ENCODE results near the gene CFLAR.
A peak's percentile ranks its signal among the peaks of the same experiment; 100 is the strongest.
"Not testable (repeated sequence)": the region's sequence is repeated elsewhere in the genome, so short reads cannot be mapped to it uniquely, and the experiment has no call there.

The CFLAR gene

DNA sequence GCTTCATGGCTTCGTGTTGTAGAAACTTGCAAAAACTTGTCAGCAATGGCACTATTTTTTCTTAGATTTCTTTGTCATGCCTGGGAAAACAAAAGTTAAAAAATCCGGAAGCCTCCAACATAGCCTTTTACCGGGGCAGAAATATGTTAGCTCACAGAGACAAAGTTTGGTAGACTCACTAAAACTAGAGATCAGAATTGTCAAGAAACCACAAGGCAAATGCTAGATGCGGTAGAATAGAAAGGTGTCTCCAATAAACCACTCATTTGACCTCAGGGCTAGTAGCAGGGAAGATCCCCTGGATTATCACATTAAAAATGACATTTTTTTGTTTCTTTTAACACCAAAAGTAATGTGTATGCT lies 67.4 kb downstream of the CFLAR start:
- no peak for DNase-seq

DNA sequence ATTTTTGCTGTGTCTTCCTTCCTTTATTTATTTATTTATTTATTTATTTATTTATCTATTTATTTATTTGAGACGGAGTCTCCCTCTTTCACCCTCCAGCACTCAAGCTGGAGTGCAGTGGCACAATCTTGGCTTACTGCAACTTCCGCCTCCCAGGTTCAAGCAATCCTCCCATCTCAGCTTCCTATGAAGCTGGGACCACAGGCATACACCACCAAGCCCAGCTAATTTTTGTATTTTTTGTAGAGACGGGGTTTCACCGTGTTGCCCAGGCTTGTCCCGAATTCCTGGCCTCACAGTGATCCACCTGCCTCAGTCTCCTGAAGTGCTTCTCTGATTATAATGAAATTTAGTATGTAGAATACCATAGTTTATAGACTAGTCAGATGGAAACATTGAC lies 67.9 kb downstream of the CFLAR start:
- DNase-seq: peak in 3 of 4 experiments; percentile 45 to 57 (median 52)

GRCh38 chr2:201184248-201184647 lies 68.3 kb downstream of the CFLAR start:
- DNase-seq: not testable (repeated sequence)

DNA sequence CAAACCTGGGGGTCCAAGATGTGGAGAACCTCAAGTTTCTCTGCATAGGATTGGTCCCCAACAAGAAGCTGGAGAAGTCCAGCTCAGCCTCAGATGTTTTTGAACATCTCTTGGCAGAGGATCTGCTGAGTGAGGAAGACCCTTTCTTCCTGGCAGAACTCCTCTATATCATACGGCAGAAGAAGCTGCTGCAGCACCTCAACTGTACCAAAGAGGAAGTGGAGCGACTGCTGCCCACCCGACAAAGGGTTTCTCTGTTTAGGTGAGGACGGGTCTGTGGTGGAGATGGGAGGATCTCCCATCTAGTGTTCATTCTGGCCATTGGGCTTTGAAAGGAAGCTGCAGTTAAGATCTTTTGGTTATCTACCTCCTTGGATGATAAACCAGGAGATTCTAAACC lies 69.9 kb downstream of the CFLAR start:
- DNase-seq: no peak

GRCh38 chr2:201186982-201187381 lies 71.0 kb downstream of the CFLAR start:
- DNase-seq: no peak

GRCh38 chr2:201188449-201188848 lies 72.5 kb downstream of the CFLAR start:
- no peak for DNase-seq

DNA sequence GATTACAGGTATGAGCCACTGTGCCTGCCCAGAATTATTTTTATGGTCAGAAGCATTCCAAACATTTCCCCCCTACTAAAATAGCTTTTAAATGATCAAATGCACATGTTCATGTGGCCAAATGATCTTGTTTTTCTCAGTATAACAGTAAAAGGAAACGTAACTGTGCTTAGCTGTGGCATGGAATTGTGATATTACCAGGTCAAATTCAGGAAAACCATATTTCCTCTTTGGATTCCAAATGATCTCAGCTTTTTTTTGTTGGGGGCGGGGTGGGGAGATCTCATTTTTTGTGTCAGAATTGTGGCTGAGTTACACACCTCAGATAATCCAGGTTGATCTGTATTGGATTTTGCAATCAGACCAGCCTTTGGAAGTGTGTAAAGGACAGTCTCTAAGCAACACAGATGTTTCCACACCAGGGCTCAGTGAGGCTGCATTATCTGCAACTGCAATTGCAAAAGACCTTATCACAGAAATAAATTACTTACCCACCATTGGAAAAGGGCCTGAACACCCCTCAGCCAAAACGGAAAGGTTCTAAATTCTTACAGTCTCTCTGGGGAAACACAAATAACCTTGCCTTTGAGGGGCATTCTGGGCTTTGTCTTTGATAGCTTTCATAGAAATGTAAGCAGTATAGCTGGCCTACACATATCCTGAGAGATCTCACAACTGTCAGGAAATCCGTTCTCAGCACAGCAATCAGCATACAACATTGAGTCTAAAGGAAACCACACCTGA lies 75.3 kb downstream of the CFLAR start:
- no peak for DNase-seq

GRCh38 chr2:201194097-201194496 lies 78.1 kb downstream of the CFLAR start:
- DNase-seq: peak in 2 of 4 experiments; percentile 37 to 46

- DNase-seq: no peak
Measured at GRCh38 chr2:201195331-201195730, 79.4 kb downstream of the CFLAR start.

DNA sequence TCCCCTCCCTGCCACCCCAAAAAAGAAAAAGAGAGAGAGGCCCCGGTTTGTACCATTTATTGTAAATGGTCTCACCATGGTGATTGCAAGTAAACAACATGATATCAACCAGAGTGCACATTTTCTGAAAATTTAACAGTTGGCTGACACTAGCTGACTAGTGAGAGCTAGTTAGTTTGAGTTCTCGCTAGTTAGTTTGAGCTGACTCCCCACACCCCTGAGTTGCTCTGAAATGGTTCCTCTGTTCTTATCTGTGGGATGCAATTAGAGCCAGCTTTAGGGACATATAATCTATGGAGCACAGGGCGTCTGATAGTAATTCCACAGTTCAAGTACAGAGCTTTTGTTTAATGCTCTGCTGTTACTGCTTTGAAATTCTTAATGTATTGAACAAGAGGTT lies 80.0 kb downstream of the CFLAR start:
- DNase-seq: no peak

DNA sequence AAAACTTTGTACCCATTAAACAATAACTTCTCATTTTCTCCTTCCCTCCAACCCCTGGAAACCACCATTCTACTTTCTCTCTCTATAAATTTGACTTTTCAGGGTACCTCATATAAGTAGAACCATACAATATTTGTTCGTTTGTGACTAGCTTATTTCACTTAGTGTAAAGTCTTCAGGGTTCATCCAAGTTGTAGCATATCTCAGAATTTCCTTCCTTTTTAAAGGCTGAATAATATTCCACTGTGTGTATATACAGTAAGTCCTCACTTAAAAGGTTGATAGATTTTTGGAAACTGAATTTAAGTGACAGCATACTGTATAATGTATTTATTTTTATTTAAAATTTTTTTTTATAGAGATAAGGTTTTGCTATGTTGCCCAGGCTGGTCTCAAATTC lies 80.8 kb downstream of the CFLAR start:
- no peak for DNase-seq

- no peak for DNase-seq
Measured at GRCh38 chr2:201197781-201198180, 81.8 kb downstream of the CFLAR start.

DNA sequence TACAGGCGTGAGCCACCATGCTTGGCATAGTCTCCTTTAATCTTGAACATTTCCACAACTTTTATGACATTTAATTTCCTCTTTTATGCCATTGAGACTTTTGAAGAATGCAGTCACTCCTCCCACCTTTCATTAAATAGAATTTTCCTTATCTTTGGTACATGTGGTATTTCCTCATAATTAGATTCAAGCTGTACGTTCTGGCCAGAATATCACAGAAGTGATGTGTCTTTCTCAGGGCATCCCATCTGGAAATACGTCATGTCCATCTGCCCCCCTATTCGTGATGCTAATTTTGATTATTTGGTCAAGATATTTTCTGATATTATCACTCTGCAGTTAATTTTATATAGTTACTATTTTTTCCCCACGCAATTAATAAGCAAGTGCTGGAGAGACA lies 83.9 kb downstream of the CFLAR start:
- DNase-seq: no peak

GRCh38 chr2:201200345-201200744 lies 84.4 kb downstream of the CFLAR start:
- DNase-seq: no peak

GRCh38 chr2:201201371-201201770 lies 85.4 kb downstream of the CFLAR start:
- DNase-seq: no peak

DNA sequence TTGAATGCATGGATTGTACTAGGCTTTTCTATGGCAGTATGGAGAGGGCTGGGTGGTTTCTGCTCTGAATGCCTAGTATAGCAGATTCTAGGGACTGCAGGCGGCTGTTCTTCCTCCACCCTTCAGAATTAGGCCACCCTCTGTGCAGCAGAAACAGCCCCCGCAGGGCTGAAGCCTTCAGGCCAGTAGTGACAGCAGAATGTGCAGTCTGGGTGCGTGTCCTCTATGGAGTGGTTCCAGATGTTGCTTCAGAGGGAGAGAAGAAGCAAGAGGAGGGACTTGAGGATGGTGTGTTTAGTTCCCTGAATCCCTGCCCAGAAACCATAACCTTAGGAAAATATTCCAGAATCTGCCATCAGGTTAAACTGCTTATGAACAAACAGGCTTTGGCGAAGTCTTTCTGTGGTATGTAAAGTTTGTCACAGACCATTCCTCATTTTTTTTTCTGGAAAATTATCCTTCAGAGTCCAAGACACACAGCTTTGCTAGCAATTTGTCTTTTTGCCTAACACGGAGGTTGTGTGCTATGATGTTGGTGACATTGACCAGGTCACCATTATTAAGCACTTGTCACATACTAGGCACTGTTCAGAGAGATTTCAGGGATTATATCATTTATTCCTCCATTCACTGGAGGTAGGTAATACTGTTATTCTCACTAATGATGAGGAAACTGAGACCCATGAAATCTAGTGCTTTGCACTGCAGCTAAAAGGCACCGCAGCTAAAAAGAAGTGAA lies 88.1 kb downstream of the CFLAR start:
- no peak for DNase-seq

DNA sequence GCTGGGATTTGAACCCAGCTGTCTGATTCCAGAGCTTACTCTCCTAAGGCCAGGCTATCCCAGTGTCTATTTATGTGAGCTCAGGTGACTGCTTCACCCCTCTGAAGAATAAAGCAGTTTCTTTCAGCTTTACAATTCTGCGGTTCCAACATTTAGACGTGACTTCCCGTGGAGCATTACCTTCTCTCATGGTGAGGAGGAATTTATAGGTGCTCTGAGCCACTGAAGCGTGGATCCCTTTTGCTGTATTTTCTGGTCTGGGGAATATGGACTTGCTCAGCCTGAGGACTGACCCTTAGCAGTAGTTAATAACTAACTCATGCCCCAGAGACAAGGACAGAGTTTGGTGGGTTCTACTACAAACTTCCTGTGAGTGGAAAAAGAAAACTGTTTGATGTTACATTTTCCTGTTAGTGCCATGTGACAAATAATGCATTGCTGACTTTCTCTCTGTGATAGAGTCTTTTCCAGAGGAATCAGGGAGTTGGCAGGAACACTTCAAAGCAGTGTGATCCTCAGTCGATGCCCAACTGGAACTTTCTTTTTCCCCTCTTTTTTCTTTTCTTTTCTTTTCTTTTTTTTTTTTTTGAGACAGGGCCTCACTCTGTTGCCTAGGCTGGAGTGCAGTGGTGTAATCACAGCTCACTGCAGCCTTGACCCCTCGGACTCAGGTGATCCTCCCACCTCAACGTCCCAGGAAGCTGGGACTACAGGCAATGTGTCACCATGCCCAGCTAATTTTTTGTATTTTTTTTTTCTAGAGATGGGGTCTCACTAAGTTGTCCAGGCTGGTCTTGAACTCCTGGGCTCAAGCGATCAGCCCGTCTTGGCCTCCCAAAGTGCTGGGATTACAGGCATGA lies 88.9 kb downstream of the CFLAR start:
- DNase-seq: no peak

DNA sequence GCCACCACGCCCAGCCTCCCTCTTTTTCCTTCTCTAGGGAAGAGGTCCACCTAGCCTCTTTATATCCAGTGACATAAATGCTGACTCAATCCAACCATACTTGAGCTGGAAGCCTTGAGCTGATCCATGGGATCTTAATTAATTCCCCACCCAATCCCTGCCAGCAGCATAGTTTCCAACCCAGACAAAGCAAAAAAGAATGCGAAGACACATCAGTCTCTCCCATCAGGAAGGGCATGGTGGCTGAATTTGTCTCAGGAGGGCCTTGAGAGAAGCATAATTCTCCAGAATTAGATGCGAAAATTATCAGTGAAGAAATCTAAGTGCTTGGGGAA lies 89.5 kb downstream of the CFLAR start:
- no peak for DNase-seq

DNA sequence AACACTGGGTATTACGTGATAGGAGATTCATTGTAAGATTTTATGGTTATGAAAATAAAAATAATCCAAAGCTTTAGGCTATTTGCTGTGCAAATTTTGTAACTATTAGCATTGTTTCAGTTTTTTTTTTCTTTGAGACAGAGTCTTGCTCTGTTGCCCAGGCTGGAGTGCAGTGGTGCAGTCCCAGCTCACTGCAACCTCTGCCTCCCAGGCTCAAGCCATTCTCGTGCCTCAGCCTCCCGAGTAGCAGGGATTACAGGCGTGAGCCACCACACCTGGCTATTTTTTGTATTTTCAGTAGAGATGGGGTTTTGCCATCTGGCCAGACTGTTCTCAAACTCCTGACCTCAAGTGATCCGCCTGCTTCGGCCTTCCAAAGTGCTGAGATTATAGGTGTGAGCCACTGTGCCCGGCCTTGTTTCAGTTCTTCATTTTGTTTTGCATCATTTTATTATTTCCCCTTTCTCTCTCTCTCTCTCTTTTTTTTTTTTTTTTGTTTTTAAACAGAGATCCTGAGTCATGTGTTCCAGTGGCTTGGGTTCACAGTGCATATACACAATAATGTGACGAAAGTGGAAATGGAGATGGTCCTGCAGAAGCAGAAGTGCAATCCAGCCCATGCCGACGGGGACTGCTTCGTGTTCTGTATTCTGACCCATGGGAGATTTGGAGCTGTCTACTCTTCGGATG lies 92.7 kb downstream of the CFLAR start:
- peak; percentile 82 to 94 (median 89) for DNase-seq

DNA sequence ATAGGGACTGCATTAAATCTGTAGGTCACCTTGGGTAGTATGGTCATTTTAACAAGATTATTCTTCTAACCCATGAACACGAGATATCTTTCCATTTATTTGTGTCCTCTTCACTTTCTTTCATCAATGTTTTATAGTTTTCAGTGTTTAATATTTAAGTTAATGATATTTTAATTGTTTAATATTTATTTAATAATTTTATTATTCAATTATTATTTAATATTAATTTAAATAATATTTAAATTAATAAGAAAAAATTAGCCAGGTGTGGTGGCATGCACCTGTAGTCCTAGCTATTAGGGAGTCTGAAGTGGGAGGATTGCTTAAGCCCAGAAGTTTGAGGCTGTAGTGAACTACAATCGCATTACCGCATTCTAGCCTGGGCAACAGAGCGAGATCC lies 100.0 kb downstream of the CFLAR start:
- DNase-seq: no peak

DNA sequence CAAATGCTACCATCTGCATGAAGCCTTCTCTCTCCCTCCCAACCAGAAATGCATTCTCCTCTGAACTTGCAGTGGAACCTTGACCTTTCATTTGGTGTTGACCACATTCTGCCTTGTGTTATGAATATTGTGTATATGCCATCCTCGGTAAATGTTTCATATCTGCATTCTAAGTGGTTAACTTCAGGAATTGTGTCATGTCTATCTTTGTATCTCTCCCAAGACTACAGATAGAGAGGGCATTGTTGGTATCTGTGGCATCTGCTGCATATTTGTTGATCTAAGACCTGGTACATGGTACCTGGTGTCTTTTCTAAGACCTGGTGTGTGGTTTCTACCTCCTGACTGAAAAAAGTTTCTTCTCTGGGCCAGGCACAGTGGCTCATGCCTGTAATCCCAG lies 101.0 kb downstream of the CFLAR start:
- DNase-seq: no peak

DNA sequence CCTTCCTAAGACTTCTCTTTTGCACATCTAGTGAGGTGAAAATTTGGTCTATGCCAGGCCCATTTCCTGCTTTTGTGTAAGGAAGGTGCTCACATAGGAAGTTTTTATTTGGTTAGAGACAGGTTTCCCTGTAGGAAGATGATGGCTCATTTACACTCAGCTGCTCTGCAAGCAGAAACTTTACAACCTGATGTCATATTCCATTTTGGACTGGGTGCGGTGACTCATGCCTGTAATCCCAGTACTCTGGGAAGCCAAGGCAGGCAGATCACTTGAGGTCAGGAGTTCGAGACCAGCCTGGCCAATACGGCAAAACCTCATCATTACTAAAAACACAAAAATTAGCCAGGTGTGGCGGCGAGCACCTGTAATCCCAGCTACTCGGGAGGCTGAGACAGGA lies 102.8 kb downstream of the CFLAR start:
- no peak for DNase-seq

All from suppressor macrophage (primary cell).